Natural killer cell (primary cell): ENCODE results near the gene ACR. TPM values are rescaled to one million over a fixed set of nuclear protein-coding genes. Genes with fewer than 3 reads are reported as not detected.

Experiments
- ATAC-seq, 3 donors: fragments of 150-1000 bp in 2 of 3; fragments of 200-7000 bp in 1 of 3; cut with Tn5 transposase; 1 replicate in 1 of 3; 2 replicates in 2 of 3; pipeline ENCODE4 v1.10.0; 2021; ENCODE audit warnings: mild to moderate bottlenecking in 2 of 3, moderate library complexity in 2 of 3
- DNase-seq, 2 donors: peaks; one replicate each; pipeline versions ENCODE4 v3.0.0 to v3.0.0-alpha.2; 2013 to 2021; ENCODE audit warnings: mixed read lengths in 1 of 2
- H3K27ac ChIP-seq: one replicate; pipeline ENCODE4 v1.5.1; 2013; ENCODE audit warnings: mild to moderate bottlenecking, low read length
- H3K27me3 ChIP-seq: one replicate; pipeline ENCODE4 v1.6.1; 2013; ENCODE audit warnings: low read length; ENCODE audit not compliant: control insufficient read depth, insufficient read depth
- H3K36me3 ChIP-seq: one replicate; pipeline ENCODE4 v1.6.1; 2013; ENCODE audit warnings: low read length; ENCODE audit not compliant: control insufficient read depth, insufficient read depth
- H3K4me1 ChIP-seq: one replicate; pipeline ENCODE4 v1.6.1; 2013; ENCODE audit warnings: low read length; ENCODE audit not compliant: control insufficient read depth, insufficient read depth
- H3K4me3 ChIP-seq: one replicate; pipeline ENCODE4 v1.5.1; 2013; ENCODE audit warnings: low read length
- H3K9me3 ChIP-seq: one replicate; pipeline ENCODE4 v1.6.1; 2013; ENCODE audit warnings: low read length; ENCODE audit not compliant: control insufficient read depth, insufficient read depth
- H3K27ac Mint-ChIP-seq, 2 donors: one replicate each; pipeline ENCODE4 v1.8.0; 2022; ENCODE audit warnings: mild to moderate bottlenecking in 2 of 2, mixed read lengths in 2 of 2, moderate library complexity in 1 of 2
- H3K27me3 Mint-ChIP-seq, 2 donors: one replicate each; pipeline ENCODE4 v1.8.0; 2022; ENCODE audit warnings: low read depth in 2 of 2, mixed read lengths in 2 of 2
- H3K36me3 Mint-ChIP-seq: one replicate; pipeline ENCODE4 v1.8.0; 2022; ENCODE audit warnings: mixed read lengths
- H3K4me1 Mint-ChIP-seq, 2 donors: one replicate each; pipeline ENCODE4 v1.8.0; 2022; ENCODE audit warnings: mixed read lengths in 2 of 2
- H3K4me3 Mint-ChIP-seq: one replicate; pipeline ENCODE4 v1.8.0; 2022; ENCODE audit warnings: mild to moderate bottlenecking, moderate library complexity, mixed read lengths
- H3K9me3 Mint-ChIP-seq, 2 donors: one replicate each; pipeline ENCODE4 v1.8.0; 2022; ENCODE audit warnings: mixed read lengths in 2 of 2
- CTCF ChIP-seq: fragments of 200-600 bp; IDR thresholded peaks from one replicate; pipeline ENCODE4 v1.8.0; 2022; ENCODE audit warnings: antibody characterized with exemption
- WGBS: methylation state at CpG from one replicate; pipeline ENCODE4 v1.1.7; 2013; ENCODE audit warnings: missing lambda C conversion rate; ENCODE audit not compliant: insufficient coverage; 5-methylcytosine and 5-hydroxymethylcytosine counted together
- intact Hi-C: fragments of 100-400 bp; cut with micrococcal nuclease; formaldehyde crosslinking; loops from one replicate; pipeline ENCODE4 v1.14.2; 2022
- total RNA-seq, 4 donors: library from RNA; stranded (reverse); fragments of 120-200 nt in 1 of 4; gene quantifications; one replicate each; pipeline versions ENCODE4 v1.2.3 to v1.2.4, GENCODE V29; 2013 to 2022

Gene ACR
- total RNA-seq, 3 donors from 2014 or later (not counting 1 experiment from before 2014, with no cell fraction given), result not detected

GRCh38 chr22:50726643-50727340 is 11.2 kb upstream of the ACR start:
- H3K27me3 Mint-ChIP-seq, result no peaks in the 10 kb centered on the region

GRCh38 chr22:50727678-50728522 is 10.1 kb upstream of the ACR start:
- Histone ChIP-seq H3K36me3 (no peaks in the 10 kb centered on the region), H3K9me3 (no peaks in the 10 kb centered on the region), H3K4me3 (no peak overlapping the region), H3K4me1 (no peaks in the 10 kb centered on the region), H3K27ac (no peak overlapping the region), H3K27me3 (no peaks in the 10 kb centered on the region)
- DNase-seq (no peak), ATAC-seq (no peak)
- WGBS, result 86% methylated on average over 23 of the region's 23 CpGs
- Mint-ChIP-seq H3K4me1 (no peaks in the 10 kb centered on the region), H3K9me3 (no peaks in the 10 kb centered on the region), H3K36me3 (no peaks in the 10 kb centered on the region), H3K27me3 (no peaks in the 10 kb centered on the region), H3K4me3 (no peak overlapping the region), H3K27ac (no peak overlapping the region)
- intact Hi-C loops, result no loop called here
- TF ChIP-seq CTCF, result no peak

More at GRCh38 chr22:50726643-50727340, 11.2 kb upstream of the ACR start:
- H3K9me3 ChIP-seq, result no peaks in the 10 kb centered on the region
- Mint-ChIP-seq H3K9me3 (no peaks in the 10 kb centered on the region), H3K36me3 (no peaks in the 10 kb centered on the region), H3K27ac (no peak overlapping the region), H3K4me1 (no peaks in the 10 kb centered on the region), H3K4me3 (no peak overlapping the region)
- H3K36me3 ChIP-seq, result no peaks in the 10 kb centered on the region
- 94% methylated on average over 14 of the region's 14 CpGs for WGBS
- H3K27me3 ChIP-seq, result no peaks in the 10 kb centered on the region
- DNase-seq, result no peak
- intact Hi-C loops, result no loop called here
- no peak for TF ChIP-seq CTCF
- no peak overlapping the region for H3K4me3 ChIP-seq
- ATAC-seq, result no peak
- H3K4me1 ChIP-seq, result no peaks in the 10 kb centered on the region
- H3K27ac ChIP-seq, result no peak overlapping the region

- H3K9me3 ChIP-seq, result no peaks in the 10 kb centered on the region
- TF ChIP-seq CTCF, result no peak
- H3K27me3 ChIP-seq, result no peaks in the 10 kb centered on the region
- H3K36me3 ChIP-seq, result no peaks in the 10 kb centered on the region
- H3K4me1 ChIP-seq, result no peaks in the 10 kb centered on the region
- H3K27ac ChIP-seq, result no peak overlapping the region
- DNase-seq, result no peak
- Mint-ChIP-seq H3K9me3 (no peaks in the 10 kb centered on the region), H3K36me3 (no peaks in the 10 kb centered on the region), H3K4me1 (peaks cover 0 to 1% of the 10 kb centered on the region in 2 donors), H3K4me3 (no peak overlapping the region), H3K27me3 (no peaks in the 10 kb centered on the region), H3K27ac (no peak overlapping the region)
- no peak for ATAC-seq
- intact Hi-C loops, result no loop called here
- H3K4me3 ChIP-seq, result no peak overlapping the region
- WGBS, result 78% methylated on average over 2 of the region's 2 CpGs
These were observed 9.5 kb upstream of the ACR start for GRCh38 chr22:50728523-50728931.
